Measurements from ENCODE around the gene GUCY1A2.

DNA sequence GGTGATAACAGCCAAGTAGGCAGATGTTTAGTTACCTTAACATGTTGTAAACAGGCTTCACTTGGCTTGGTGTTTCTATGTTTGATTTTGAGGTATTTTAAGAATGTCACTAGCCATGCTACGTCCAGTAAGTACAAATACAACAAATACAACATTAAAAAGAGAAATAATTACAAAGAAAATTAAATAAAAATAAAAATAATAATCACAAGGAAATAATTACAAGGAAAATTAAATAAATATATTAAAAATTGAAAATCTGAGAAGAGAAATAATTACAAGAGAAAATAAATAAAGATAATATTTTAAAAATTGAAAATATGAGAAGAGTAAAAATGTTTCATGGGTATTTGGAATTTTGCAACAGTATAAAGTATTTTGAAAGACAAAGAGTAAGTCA, 103.9 kb downstream of the GUCY1A2 start:
- TF ChIP-seq, protein P1, sequence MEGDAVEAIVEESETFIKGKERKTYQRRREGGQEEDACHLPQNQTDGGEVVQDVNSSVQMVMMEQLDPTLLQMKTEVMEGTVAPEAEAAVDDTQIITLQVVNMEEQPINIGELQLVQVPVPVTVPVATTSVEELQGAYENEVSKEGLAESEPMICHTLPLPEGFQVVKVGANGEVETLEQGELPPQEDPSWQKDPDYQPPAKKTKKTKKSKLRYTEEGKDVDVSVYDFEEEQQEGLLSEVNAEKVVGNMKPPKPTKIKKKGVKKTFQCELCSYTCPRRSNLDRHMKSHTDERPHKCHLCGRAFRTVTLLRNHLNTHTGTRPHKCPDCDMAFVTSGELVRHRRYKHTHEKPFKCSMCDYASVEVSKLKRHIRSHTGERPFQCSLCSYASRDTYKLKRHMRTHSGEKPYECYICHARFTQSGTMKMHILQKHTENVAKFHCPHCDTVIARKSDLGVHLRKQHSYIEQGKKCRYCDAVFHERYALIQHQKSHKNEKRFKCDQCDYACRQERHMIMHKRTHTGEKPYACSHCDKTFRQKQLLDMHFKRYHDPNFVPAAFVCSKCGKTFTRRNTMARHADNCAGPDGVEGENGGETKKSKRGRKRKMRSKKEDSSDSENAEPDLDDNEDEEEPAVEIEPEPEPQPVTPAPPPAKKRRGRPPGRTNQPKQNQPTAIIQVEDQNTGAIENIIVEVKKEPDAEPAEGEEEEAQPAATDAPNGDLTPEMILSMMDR (IDR thresholded peaks at IDR 0.05): no peak
- no peak for TF ChIP-seq POLR2A (IDR thresholded peaks at IDR 0.05)
